Ovary (tissue), 3 donors: ENCODE measurements around the gene STMN1.

ENCODE experiments used
- CTCF ChIP-seq, 3 donors: fragments of 450-650 bp in 2 of 3; fragments of 200-600 bp in 1 of 3; IDR thresholded peaks; one replicate each; pipeline versions ENCODE4 v1.5.1 to v1.8.0; 2016 to 2022; ENCODE audit warnings: antibody characterized with exemption in 3 of 3, mild to moderate bottlenecking in 1 of 3
- EP300 ChIP-seq: sonication (generic); formaldehyde crosslinking; IDR thresholded peaks from one replicate; pipeline ENCODE4 v1.6.1; 2017; ENCODE audit warnings: antibody characterized with exemption
- POLR2A ChIP-seq: fragments of 450-650 bp; IDR thresholded peaks from one replicate; pipeline ENCODE4 v1.6.1; 2017; ENCODE audit warnings: antibody characterized with exemption, mild to moderate bottlenecking, moderate library complexity
- donor health status: DM: no; HTN: no; CAD: no.

- no peak for TF ChIP-seq CTCF (IDR thresholded peaks at IDR 0.05)
- TF ChIP-seq POLR2A = no peak
- TF ChIP-seq EP300 = no peak
These were observed 7.0 kb upstream of the STMN1 start for GRCh38 chr1:25913206-25913605.
